Vagina (tissue), 2 donors: Measurements from ENCODE around the gene ANGPTL5.

Source experiments
- POLR2A ChIP-seq, 2 donors: fragments of 450-650 bp; IDR thresholded peaks; one replicate each; pipeline ENCODE4 v1.6.1; 2017; ENCODE audit warnings: antibody characterized with exemption in 2 of 2, mild to moderate bottlenecking in 2 of 2, moderate library complexity in 2 of 2
- POLR2AphosphoS5 ChIP-seq, 2 donors: sonication (generic); formaldehyde crosslinking; IDR thresholded peaks; one replicate each; pipeline ENCODE4 v1.9.0; 2017; ENCODE audit warnings: antibody characterized with exemption in 2 of 2, mild to moderate bottlenecking in 2 of 2, low read depth in 1 of 2; ENCODE audit not compliant: insufficient read depth in 1 of 2

- TF ChIP-seq POLR2AphosphoS5 (IDR thresholded peaks at IDR 0.05; ENCODE audit: insufficient read depth in 1 of 2, low read depth in 1 of 2) (no peak), POLR2A (IDR thresholded peaks at IDR 0.05) (no peak)
These were observed 481 bp downstream of the ANGPTL5 start for GRCh38 chr11:101915791-101916291.
